ENCODE measurements around the gene SH3BP4. TPM values are rescaled to one million over a fixed set of nuclear protein-coding genes. Genes with fewer than 3 reads are reported as not detected.
A peak's percentile ranks its signal among the peaks of the same experiment; 100 is the strongest.
"Not testable (repeated sequence)": the region's sequence is repeated elsewhere in the genome, so short reads cannot be mapped to it uniquely, and the experiment has no call there.

SH3BP4 gene
- total and polyA plus RNA-seq, 8 donors, result 24.1 to 35.0 (median 28.6) TPM

DNA sequence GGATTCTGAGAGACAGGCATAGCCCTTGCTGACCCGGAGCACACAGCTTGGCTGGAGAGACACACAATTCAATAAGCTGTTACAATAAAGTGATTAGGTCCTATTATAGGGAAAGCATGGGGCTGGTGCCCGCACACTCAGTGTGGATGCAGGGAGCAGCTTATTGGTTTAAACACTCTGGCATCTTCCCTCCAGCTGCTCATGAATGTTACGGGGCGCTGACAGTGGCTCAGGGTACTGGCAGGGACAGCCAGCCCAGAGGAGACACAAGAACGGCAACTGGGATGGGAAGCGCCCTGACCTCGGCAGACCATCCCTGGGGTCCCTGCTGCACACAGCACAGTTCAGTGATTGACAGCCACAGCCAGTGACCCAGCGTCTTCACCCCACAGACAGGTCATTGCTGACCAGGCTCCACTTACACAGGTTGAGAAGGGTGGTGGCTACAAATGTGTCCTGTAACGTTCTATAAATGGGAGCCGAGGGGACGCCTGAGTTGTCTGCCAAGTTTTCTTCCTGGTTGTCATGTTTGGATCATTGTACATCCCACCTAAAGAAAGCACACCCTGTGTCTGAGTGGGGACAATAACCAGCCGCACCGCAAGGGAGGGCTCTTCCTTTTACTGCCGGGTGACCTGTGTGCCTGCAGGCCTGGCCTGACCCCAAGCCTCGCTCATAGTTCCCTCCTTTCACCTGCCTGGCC lies 60.3 kb downstream of the SH3BP4 start:
- H3K4me1 ChIP-seq, result peaks cover 3 to 10% of the 10 kb centered on the region in 2 donors
- TF ChIP-seq, protein P1, sequence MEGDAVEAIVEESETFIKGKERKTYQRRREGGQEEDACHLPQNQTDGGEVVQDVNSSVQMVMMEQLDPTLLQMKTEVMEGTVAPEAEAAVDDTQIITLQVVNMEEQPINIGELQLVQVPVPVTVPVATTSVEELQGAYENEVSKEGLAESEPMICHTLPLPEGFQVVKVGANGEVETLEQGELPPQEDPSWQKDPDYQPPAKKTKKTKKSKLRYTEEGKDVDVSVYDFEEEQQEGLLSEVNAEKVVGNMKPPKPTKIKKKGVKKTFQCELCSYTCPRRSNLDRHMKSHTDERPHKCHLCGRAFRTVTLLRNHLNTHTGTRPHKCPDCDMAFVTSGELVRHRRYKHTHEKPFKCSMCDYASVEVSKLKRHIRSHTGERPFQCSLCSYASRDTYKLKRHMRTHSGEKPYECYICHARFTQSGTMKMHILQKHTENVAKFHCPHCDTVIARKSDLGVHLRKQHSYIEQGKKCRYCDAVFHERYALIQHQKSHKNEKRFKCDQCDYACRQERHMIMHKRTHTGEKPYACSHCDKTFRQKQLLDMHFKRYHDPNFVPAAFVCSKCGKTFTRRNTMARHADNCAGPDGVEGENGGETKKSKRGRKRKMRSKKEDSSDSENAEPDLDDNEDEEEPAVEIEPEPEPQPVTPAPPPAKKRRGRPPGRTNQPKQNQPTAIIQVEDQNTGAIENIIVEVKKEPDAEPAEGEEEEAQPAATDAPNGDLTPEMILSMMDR (IDR thresholded peaks at IDR 0.05), result no peak
- DNase-seq, result peak in 1 of 4 donors; percentile 41

DNA sequence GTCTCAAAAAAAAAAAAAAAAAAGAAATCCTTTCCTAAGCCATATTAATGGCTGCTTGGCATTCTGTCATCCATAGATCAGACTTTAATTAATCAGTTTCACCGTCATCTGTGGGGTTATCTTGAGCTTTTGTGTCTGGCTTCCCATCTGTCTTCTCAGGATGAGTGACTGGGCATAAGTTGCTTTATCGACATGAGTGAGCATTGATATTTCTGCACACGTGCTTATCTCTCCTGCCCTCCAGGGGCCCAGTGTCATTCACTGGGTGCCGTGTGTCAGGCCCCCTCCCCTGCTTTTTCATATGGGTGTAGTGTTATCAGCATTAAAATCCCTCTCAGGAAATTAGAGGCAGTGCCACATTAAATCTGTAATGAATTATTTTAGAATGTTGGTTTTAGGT lies 65.6 kb downstream of the SH3BP4 start:
- intact Hi-C loops (cut with DNase I), result no loop called here
- H3K9me3 ChIP-seq, result peaks cover 0 to 6% of the 10 kb centered on the region in 2 donors
- H3K4me1 ChIP-seq, result no peaks in the 10 kb centered on the region
- H3K27me3 ChIP-seq, result no peaks in the 10 kb centered on the region
- H3K36me3 ChIP-seq, result no peaks in the 10 kb centered on the region
- TF ChIP-seq, protein P1 (IDR thresholded peaks at IDR 0.05), result no peak
- no peak for ATAC-seq
- no peak overlapping the region for H3K27ac ChIP-seq
- no peak for DNase-seq
- H3K4me3 ChIP-seq, result no peak overlapping the region

More for the DNA sequence above, 60.3 kb downstream of the SH3BP4 start:
- H3K4me3 ChIP-seq, result no peak overlapping the region
- peaks cover 0 to 6% of the 10 kb centered on the region in 2 donors for H3K9me3 ChIP-seq
- no peaks in the 10 kb centered on the region for H3K27me3 ChIP-seq
- no peak for ATAC-seq
- no peak overlapping the region for H3K27ac ChIP-seq
- no peaks in the 10 kb centered on the region for H3K36me3 ChIP-seq
- intact Hi-C loops (cut with DNase I), result no loop called here

DNA sequence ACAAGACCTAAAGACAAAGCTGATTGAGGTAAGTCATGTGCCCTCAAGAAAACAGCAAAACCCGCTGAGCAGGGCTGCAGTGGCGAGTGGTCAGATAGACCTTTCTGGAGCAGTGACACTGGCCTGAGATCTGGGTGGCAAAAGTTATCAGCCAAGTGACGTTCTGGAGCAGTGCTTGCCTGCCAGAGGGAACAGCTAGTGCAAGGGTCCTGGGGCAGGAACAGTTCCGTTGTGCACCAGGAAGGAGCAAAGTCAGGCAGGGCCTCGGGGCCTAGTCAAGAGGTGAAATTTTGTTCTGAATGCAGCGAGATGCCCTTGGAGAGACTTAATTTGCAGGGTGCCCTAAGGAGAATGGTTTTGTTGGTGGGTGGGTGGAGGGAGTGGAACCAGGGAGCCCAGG lies 67.0 kb downstream of the SH3BP4 start:
- DNase-seq (no peak), ATAC-seq (no peak)
- H3K4me3 ChIP-seq, result no peak overlapping the region
- H3K4me1 ChIP-seq, result no peaks in the 10 kb centered on the region
- no peaks in the 10 kb centered on the region for H3K27me3 ChIP-seq
- TF ChIP-seq, protein P1 (IDR thresholded peaks at IDR 0.05), result no peak
- H3K27ac ChIP-seq, result no peak overlapping the region
- peaks cover 0 to 6% of the 10 kb centered on the region in 2 donors for H3K9me3 ChIP-seq
- no peaks in the 10 kb centered on the region for H3K36me3 ChIP-seq
- intact Hi-C loops (cut with DNase I), result no loop called here

DNA sequence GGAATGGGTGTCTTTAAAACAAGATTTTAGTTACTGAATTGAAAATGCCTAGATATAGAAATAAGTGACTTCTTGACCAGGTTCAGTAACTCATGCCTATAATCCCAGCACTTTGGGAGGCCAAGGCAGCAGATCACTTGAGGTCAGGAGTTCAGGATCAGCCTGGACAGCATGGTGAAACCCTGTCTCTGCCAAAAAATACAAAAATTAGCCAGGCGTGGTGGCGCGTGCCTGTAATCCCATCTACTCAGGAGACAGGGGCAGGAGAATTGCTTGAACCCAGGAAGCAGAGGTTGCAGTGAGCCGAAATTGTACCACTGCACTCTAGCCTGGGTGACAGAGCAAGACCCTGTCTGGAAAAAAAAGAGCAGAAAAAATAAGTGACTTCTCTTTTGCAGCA lies 68.3 kb downstream of the SH3BP4 start:
- H3K27ac ChIP-seq; H3K4me3 ChIP-seq; H3K4me1 ChIP-seq; ATAC-seq; intact Hi-C loops (cut with DNase I); H3K27me3 ChIP-seq; DNase-seq; H3K36me3 ChIP-seq; H3K9me3 ChIP-seq: not testable (repeated sequence)

DNA sequence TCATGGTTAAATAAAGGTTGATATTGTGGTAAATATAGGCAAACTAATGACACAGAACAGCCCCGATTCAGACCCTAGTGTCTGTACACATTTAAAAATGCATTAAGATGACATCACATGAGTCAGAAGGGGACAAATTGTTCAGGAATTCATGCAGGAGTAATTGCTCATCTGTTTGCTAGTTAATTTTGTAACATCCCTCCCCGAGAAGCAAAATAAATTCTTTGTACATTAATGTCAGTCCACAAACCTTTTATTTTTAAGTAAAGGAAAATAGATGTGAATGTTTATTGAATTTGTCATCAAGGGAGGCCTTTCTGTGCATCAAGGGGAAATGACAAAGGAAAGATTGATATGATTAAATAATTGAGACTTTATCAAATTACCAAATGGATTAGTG lies 69.9 kb downstream of the SH3BP4 start:
- TF ChIP-seq, protein P1 (IDR thresholded peaks at IDR 0.05), result no peak
- Histone ChIP-seq H3K27ac (no peak overlapping the region), H3K36me3 (no peaks in the 10 kb centered on the region), H3K4me1 (peaks cover under 1 to 2% of the 10 kb centered on the region in 2 donors), H3K4me3 (no peak overlapping the region), H3K9me3 (no peaks in the 10 kb centered on the region), H3K27me3 (no peaks in the 10 kb centered on the region)
- intact Hi-C loops (cut with DNase I), result no loop called here
- ATAC-seq (no peak), DNase-seq (no peak)
